MCF 10A (cell line): ENCODE data around the gene CDC42SE2. TPM values are rescaled to one million over a fixed set of nuclear protein-coding genes. Genes with fewer than 3 reads are reported as not detected.

Source experiments
- BruUV-seq: library from RNA; stranded (reverse); fragments of 400-500 nt; replicated peaks from 2 replicates; lab custom pipeline; 2021; lab: Mats Ljungman, UMichigan
- CTCF ChIA-PET: fragments of 300-600 bp; sonication (Branson Sonifier 250); formaldehyde crosslinking; extraction: SDS; loops from one replicate; lab custom pipeline; 2021; ENCODE audit warnings: antibody characterized with exemption, inconsistent platforms; lab: Yijun Ruan, JAX
- POLR2A ChIA-PET: fragments of 300-600, 350-650 bp; sonication (Branson Sonifier 250); formaldehyde crosslinking; extraction: SDS; loops from one replicate; lab custom pipeline; 2020; ENCODE audit warnings: antibody characterized with exemption, inconsistent platforms; lab: Yijun Ruan, JAX
- DNase-seq: peaks from one replicate; pipeline ENCODE4 v3.0.0-alpha.2; 2018; ENCODE audit not compliant: unreplicated experiment
- H3K27ac Mint-ChIP-seq: one replicate; pipeline ENCODE4 v1.8.0; 2022; ENCODE audit warnings: mild to moderate bottlenecking, low read depth, mixed read lengths; ENCODE audit not compliant: unreplicated experiment
- H3K27me3 Mint-ChIP-seq: one replicate; pipeline ENCODE4 v1.8.0; 2022; ENCODE audit warnings: mixed read lengths; ENCODE audit not compliant: insufficient read depth, unreplicated experiment
- H3K36me3 Mint-ChIP-seq: one replicate; pipeline ENCODE4 v1.8.0; 2022; ENCODE audit warnings: mild to moderate bottlenecking, moderate library complexity, mixed read lengths; ENCODE audit not compliant: insufficient read depth, unreplicated experiment
- H3K4me1 Mint-ChIP-seq: one replicate; pipeline ENCODE4 v1.8.0; 2022; ENCODE audit warnings: mixed read lengths; ENCODE audit not compliant: insufficient read depth, unreplicated experiment
- H3K4me3 Mint-ChIP-seq: one replicate; pipeline ENCODE4 v1.8.0; 2022; ENCODE audit warnings: mild to moderate bottlenecking, moderate library complexity, mixed read lengths; ENCODE audit not compliant: unreplicated experiment
- H3K9me3 Mint-ChIP-seq: one replicate; pipeline ENCODE4 v1.8.0; 2022; ENCODE audit warnings: mixed read lengths; ENCODE audit not compliant: unreplicated experiment
- intact Hi-C: fragments of 100-400 bp; cut with micrococcal nuclease; formaldehyde crosslinking; loops from 2 replicates; pipeline ENCODE4 v1.14.1; 2022
- total RNA-seq: library from RNA; stranded (reverse); gene quantifications from 2 replicates; pipeline ENCODE4 v1.2.3, GENCODE V29; 2022
- TF ChIP-seq, protein P1 (sequence below): fragments of 200-600 bp; IDR thresholded peaks from one replicate; pipeline ENCODE4 v1.8.0; 2022; ENCODE audit warnings: antibody characterized with exemption, mild to moderate bottlenecking; ENCODE audit not compliant: unreplicated experiment

The CDC42SE2 gene
- total RNA-seq, 1 experiment from 2014 or later = 71.0 TPM

DNA sequence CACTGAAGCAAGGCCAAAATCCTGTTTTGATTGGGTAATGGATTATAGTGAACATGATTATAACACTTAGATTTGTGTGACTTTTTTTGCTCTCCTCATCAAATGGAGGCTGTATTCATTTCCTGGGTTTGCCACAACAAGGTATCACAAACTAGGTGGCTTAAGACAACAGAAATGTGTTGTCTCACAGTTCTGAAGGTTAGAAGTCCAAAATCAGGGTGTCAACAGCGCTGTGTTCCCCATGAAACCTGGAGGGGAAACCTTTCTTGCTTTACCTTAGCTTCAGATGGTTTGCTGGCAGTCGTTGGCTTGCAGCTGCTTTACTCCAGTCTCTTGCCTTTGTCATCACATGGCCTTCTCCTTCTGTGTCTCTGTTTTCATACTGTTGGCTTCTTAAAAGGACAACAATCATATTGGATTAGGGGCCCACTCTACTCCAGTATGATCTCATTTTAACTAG lies 32.4 kb downstream of the CDC42SE2 start:
- POLR2A ChIA-PET = interaction anchor here (1.2 kb wide), 1 partner anchor 30 kb away, joined by 3 read pairs; no protein-coding TSS in a partner anchor
- intact Hi-C loops = no loop called here
- no TSS peak for BruUV-seq
- H3K4me1 Mint-ChIP-seq = peaks cover 34% of the 10 kb centered on the region
- H3K9me3 Mint-ChIP-seq = peaks cover 8% of the 10 kb centered on the region
- peaks cover 23% of the 10 kb centered on the region for H3K36me3 Mint-ChIP-seq
- H3K27ac Mint-ChIP-seq = peak overlapping the region; percentile 47
- no peaks in the 10 kb centered on the region for H3K27me3 Mint-ChIP-seq
- CTCF ChIA-PET = no interaction called here
- H3K4me3 Mint-ChIP-seq = no peak overlapping the region
- TF ChIP-seq, protein P1, sequence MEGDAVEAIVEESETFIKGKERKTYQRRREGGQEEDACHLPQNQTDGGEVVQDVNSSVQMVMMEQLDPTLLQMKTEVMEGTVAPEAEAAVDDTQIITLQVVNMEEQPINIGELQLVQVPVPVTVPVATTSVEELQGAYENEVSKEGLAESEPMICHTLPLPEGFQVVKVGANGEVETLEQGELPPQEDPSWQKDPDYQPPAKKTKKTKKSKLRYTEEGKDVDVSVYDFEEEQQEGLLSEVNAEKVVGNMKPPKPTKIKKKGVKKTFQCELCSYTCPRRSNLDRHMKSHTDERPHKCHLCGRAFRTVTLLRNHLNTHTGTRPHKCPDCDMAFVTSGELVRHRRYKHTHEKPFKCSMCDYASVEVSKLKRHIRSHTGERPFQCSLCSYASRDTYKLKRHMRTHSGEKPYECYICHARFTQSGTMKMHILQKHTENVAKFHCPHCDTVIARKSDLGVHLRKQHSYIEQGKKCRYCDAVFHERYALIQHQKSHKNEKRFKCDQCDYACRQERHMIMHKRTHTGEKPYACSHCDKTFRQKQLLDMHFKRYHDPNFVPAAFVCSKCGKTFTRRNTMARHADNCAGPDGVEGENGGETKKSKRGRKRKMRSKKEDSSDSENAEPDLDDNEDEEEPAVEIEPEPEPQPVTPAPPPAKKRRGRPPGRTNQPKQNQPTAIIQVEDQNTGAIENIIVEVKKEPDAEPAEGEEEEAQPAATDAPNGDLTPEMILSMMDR = no peak
- no peak for DNase-seq

DNA sequence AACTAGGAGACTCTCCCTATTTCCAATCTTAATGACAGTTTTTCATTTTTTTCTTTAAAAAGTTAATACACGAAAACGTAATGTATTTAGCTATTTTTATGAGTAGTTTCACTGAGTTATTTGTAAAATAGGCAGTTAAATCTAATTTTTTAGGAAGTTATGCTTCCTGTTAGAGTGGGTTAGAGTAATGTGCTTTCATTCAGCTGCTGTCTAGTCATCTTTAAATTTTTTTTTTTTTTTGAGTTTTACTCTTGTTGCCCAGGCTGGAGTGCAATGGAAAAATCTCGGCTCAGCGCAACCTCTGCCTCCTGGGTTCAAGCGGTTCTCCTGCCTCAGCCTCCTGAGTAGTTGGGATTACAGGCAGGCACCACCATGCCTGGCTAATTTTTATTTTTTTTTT lies 34.0 kb downstream of the CDC42SE2 start:
- CTCF ChIA-PET = interaction anchor here (0.6 kb wide), 1 partner anchor 222 kb away, joined by 3 read pairs; no protein-coding TSS in a partner anchor
- H3K27ac Mint-ChIP-seq = no peak overlapping the region
- no peaks in the 10 kb centered on the region for H3K27me3 Mint-ChIP-seq

DNA sequence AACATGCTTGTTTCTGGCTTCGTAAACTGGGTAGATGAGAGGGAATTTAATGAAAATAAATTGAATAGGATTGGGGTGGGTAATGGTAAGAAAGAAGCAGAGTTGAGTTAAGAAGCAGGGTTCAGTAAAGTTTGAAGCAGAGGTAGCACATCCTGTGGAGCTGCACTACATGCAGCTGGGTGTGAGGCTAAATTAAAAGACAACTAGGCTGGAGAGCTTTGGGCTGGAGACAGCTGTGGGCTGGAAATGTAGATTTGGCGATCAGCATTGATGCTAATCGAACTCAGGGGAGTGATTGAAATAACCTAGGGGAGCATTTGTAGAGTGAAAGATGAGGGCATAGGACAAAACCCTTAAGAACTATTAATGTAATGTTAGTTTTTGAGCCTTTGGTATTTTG lies 35.6 kb downstream of the CDC42SE2 start:
- Mint-ChIP-seq H3K9me3 (peaks cover 8% of the 10 kb centered on the region), H3K27me3 (no peaks in the 10 kb centered on the region), H3K4me1 (peaks cover 48% of the 10 kb centered on the region), H3K4me3 (no peak overlapping the region), H3K27ac (peak overlapping the region; percentile 86), H3K36me3 (peaks cover 12% of the 10 kb centered on the region)
- intact Hi-C loops = no loop called here
- no peak for DNase-seq
- no TSS peak for BruUV-seq
- POLR2A ChIA-PET = interaction anchor here (1.5 to 4.1 kb wide), 3 partner anchors 8 to 34 kb away, joined by 3 to 30 read pairs (median 18); partner anchors contain the start of gene CDC42SE2
- CTCF ChIA-PET = interaction anchor here (0.7 kb wide), 1 partner anchor 20 kb away, joined by 3 read pairs; no protein-coding TSS in a partner anchor
- TF ChIP-seq, protein P1 = no peak

More for the DNA sequence above, 34.0 kb downstream of the CDC42SE2 start:
- H3K9me3 Mint-ChIP-seq = peaks cover 8% of the 10 kb centered on the region
- BruUV-seq = no TSS peak
- no peak for DNase-seq
- H3K36me3 Mint-ChIP-seq = peaks cover 16% of the 10 kb centered on the region
- intact Hi-C loops = no loop called here
- TF ChIP-seq, protein P1 = no peak
- POLR2A ChIA-PET = interaction anchor here (0.6 to 2.6 kb wide), 4 partner anchors 9 to 33 kb away, joined by 3 to 18 read pairs (median 4); partner anchors contain the start of gene CDC42SE2
- no peak overlapping the region for H3K4me3 Mint-ChIP-seq
- H3K4me1 Mint-ChIP-seq = peaks cover 36% of the 10 kb centered on the region

DNA sequence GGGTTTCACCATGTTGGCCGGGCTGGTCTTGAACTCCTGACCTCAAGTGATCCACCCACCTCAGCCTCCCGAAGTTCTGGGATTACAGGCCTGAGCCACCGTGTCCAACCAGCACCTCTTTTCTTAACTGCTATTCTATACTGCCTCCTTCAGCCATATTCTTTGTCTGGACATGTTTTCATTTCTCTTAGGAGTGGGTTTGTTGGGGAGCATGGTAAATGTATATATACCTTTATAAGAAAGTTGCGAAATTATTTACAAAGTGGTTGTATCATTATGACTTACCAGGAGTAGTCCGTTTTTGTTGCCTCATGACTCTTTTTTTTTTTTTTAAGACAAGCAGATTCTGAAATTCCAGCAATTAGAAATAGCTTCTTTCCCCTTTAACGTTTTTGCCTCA lies 38.7 kb downstream of the CDC42SE2 start:
- CTCF ChIA-PET = interaction anchor here (0.6 to 1.8 kb wide), 4 partner anchors 38 to 252 kb away, joined by 3 to 9 read pairs (median 4); no protein-coding TSS in a partner anchor
- Mint-ChIP-seq H3K36me3 (peaks cover 15% of the 10 kb centered on the region), H3K4me1 (peaks cover 67% of the 10 kb centered on the region), H3K27me3 (no peaks in the 10 kb centered on the region), H3K27ac (peak overlapping the region; percentile 97), H3K4me3 (peak overlapping the region; percentile 26), H3K9me3 (peaks cover 8% of the 10 kb centered on the region)
- peak; percentile 78 for DNase-seq
- no TSS peak for BruUV-seq
- intact Hi-C loops = loop anchor here (1.0 kb wide), 2 partner anchors 38 to 137 kb away; partner anchors contain the start of genes CDC42SE2 and HINT1
- TF ChIP-seq, protein P1 = no peak
- POLR2A ChIA-PET = interaction anchor here (0.6 to 5.5 kb wide), 15 partner anchors 9 to 162 kb away, joined by 3 to 110 read pairs (median 10); partner anchors contain the start of gene CDC42SE2
